Measurements from ENCODE around the gene MYO15B.

Gene MYO15B

GRCh38 chr17:75587675-75588595, at the start of gene MYO15B:
TSS of gene MYO15B (plus strand) at chr17:75587800. CDS start at chr17:75588058, 258 bp downstream.
- peaks cover 12% of the 10 kb centered on the region for H3K4me1 Mint-ChIP-seq
- H3K9me3 Mint-ChIP-seq = peaks cover 17% of the 10 kb centered on the region
- no peaks in the 10 kb centered on the region for H3K36me3 Mint-ChIP-seq (ENCODE audit: low read depth)
- peaks cover 40% of the 10 kb centered on the region for H3K27me3 Mint-ChIP-seq (ENCODE audit: low read depth, poor library complexity)
- peak; percentile 40 for TF ChIP-seq CTCF (IDR thresholded peaks at IDR 0.05)
- peak; percentile 75 for DNase-seq
- H3K27ac Mint-ChIP-seq = no peak within 1 kb of the TSS
- peak within 1 kb of the TSS; percentile 67 for H3K4me3 Mint-ChIP-seq

GRCh38 chr17:75539967-75540729, 47.5 kb upstream of the MYO15B start:
- H3K27me3 Mint-ChIP-seq (ENCODE audit: low read depth, poor library complexity) = peaks cover 14% of the 10 kb centered on the region
- no peaks in the 10 kb centered on the region for H3K9me3 Mint-ChIP-seq
- TF ChIP-seq CTCF (IDR thresholded peaks at IDR 0.05) = no peak
- no peaks in the 10 kb centered on the region for H3K36me3 Mint-ChIP-seq (ENCODE audit: low read depth)
- H3K4me1 Mint-ChIP-seq = peaks cover 51% of the 10 kb centered on the region
- H3K27ac Mint-ChIP-seq = peak overlapping the region; percentile 16
- H3K4me3 Mint-ChIP-seq = no peak overlapping the region
- DNase-seq = no peak

- no peak for DNase-seq
- no peaks in the 10 kb centered on the region for H3K9me3 Mint-ChIP-seq
- no peaks in the 10 kb centered on the region for H3K36me3 Mint-ChIP-seq (ENCODE audit: low read depth)
- no peak overlapping the region for H3K4me3 Mint-ChIP-seq
- peak overlapping the region; percentile 16 for H3K27ac Mint-ChIP-seq
- H3K27me3 Mint-ChIP-seq (ENCODE audit: low read depth, poor library complexity) = peaks cover 22% of the 10 kb centered on the region
- TF ChIP-seq CTCF (IDR thresholded peaks at IDR 0.05) = no peak
- peaks cover 56% of the 10 kb centered on the region for H3K4me1 Mint-ChIP-seq
These were observed 46.6 kb upstream of the MYO15B start for GRCh38 chr17:75540923-75541503.

- no peaks in the 10 kb centered on the region for H3K36me3 Mint-ChIP-seq (ENCODE audit: low read depth)
- peak overlapping the region; percentile 23 for H3K4me3 Mint-ChIP-seq
- peaks cover 28% of the 10 kb centered on the region for H3K27me3 Mint-ChIP-seq (ENCODE audit: low read depth, poor library complexity)
- TF ChIP-seq CTCF (IDR thresholded peaks at IDR 0.05) = no peak
- peaks cover 56% of the 10 kb centered on the region for H3K4me1 Mint-ChIP-seq
- no peaks in the 10 kb centered on the region for H3K9me3 Mint-ChIP-seq
- no peak for DNase-seq
- no peak overlapping the region for H3K27ac Mint-ChIP-seq
These were observed 45.4 kb upstream of the MYO15B start for GRCh38 chr17:75542229-75542628.

- no peak for TF ChIP-seq CTCF (IDR thresholded peaks at IDR 0.05)
- Mint-ChIP-seq H3K4me1 (peaks cover 61% of the 10 kb centered on the region), H3K27me3 (ENCODE audit: low read depth, poor library complexity) (peaks cover 33% of the 10 kb centered on the region), H3K36me3 (ENCODE audit: low read depth) (no peaks in the 10 kb centered on the region), H3K9me3 (no peaks in the 10 kb centered on the region), H3K27ac (no peak overlapping the region), H3K4me3 (no peak overlapping the region)
- no peak for DNase-seq
These were observed 44.8 kb upstream of the MYO15B start for GRCh38 chr17:75542728-75543336.
